Tibial nerve (tissue), 4 donors: ENCODE data around the gene DDX19B.
"Not testable (repeated sequence)": the region's sequence is repeated elsewhere in the genome, so short reads cannot be mapped to it uniquely, and the experiment has no call there.

ENCODE experiments used
- CTCF ChIP-seq, 5 experiments: fragments of 200-600 bp in 3 of 5; fragments of 450-650 bp in 2 of 5; sonication (generic) in 3 of 5; IDR thresholded peaks; one replicate each; pipeline ENCODE4 v1.5.1; 2016 to 2019; ENCODE audit warnings: antibody characterized with exemption in 5 of 5, mild to moderate bottlenecking in 3 of 5, moderate library complexity in 2 of 5
- EP300 ChIP-seq, 2 donors: sonication (generic); formaldehyde crosslinking; IDR thresholded peaks; one replicate each; pipeline ENCODE4 v1.6.1; 2017; ENCODE audit warnings: antibody characterized with exemption in 2 of 2, mild to moderate bottlenecking in 1 of 2
- POLR2A ChIP-seq, 2 donors: fragments of 450-650 bp; IDR thresholded peaks; one replicate each; pipeline ENCODE4 v1.6.1; 2017; ENCODE audit warnings: antibody characterized with exemption in 2 of 2, mild to moderate bottlenecking in 2 of 2, moderate library complexity in 2 of 2

- TF ChIP-seq EP300, POLR2A, CTCF (IDR thresholded peaks at IDR 0.05): not testable (repeated sequence)
These were observed 49.3 kb upstream of the DDX19B start for GRCh38 chr16:70249697-70250096.
